Upper lobe of right lung (tissue), 1 donor: Measurements from ENCODE around the gene CD99. TPM values are rescaled to one million over a fixed set of nuclear protein-coding genes. Genes with fewer than 3 reads are reported as not detected.

Experiments used
- ATAC-seq: fragments of 200-7000 bp; cut with Tn5 transposase; one replicate; pipeline ENCODE4 v1.9.1; 2020; ENCODE audit warnings: mild to moderate bottlenecking, moderate library complexity
- DNase-seq: peaks from one replicate; pipeline ENCODE4 v3.0.0-alpha.2; 2020
- H3K27ac ChIP-seq: fragments of 200-600 bp; one replicate; pipeline ENCODE4 v1.8.0; 2022
- H3K27me3 ChIP-seq: fragments of 200-600 bp; one replicate; pipeline ENCODE4 v1.8.0; 2022; ENCODE audit warnings: mild to moderate bottlenecking
- H3K36me3 ChIP-seq: fragments of 200-600 bp; one replicate; pipeline ENCODE4 v1.8.0; 2022
- H3K4me1 ChIP-seq: fragments of 200-600 bp; one replicate; pipeline ENCODE4 v1.8.0; 2022
- H3K4me3 ChIP-seq: fragments of 200-600 bp; one replicate; pipeline ENCODE4 v1.8.0; 2022; ENCODE audit warnings: mild to moderate bottlenecking
- H3K9me3 ChIP-seq: fragments of 200-600 bp; one replicate; pipeline ENCODE4 v1.8.0; 2022
- intact Hi-C: fragments of 100-400 bp; cut with DNase I; formaldehyde crosslinking; loops from one replicate; pipeline ENCODE4 v1.11.0; 2022
- total RNA-seq: library from RNA; stranded (reverse); fragmentation: NEBNext Ultra II Directional; extraction: Animal tissue kit (Norgen Biotek cat#: 25700); gene quantifications from one replicate; pipeline ENCODE4 v1.2.1, GENCODE V29; 2021
- TF ChIP-seq, protein P1 (sequence below): fragments of 200-600 bp; IDR thresholded peaks from one replicate; pipeline ENCODE4 v1.8.0; 2022; ENCODE audit warnings: antibody characterized with exemption
- donor health status: DM: no; HTN: yes; CAD: no; lungs with severe emphysema.

CD99 gene
- total RNA-seq, 1 donor from 2014 or later, result 242 TPM

DNA sequence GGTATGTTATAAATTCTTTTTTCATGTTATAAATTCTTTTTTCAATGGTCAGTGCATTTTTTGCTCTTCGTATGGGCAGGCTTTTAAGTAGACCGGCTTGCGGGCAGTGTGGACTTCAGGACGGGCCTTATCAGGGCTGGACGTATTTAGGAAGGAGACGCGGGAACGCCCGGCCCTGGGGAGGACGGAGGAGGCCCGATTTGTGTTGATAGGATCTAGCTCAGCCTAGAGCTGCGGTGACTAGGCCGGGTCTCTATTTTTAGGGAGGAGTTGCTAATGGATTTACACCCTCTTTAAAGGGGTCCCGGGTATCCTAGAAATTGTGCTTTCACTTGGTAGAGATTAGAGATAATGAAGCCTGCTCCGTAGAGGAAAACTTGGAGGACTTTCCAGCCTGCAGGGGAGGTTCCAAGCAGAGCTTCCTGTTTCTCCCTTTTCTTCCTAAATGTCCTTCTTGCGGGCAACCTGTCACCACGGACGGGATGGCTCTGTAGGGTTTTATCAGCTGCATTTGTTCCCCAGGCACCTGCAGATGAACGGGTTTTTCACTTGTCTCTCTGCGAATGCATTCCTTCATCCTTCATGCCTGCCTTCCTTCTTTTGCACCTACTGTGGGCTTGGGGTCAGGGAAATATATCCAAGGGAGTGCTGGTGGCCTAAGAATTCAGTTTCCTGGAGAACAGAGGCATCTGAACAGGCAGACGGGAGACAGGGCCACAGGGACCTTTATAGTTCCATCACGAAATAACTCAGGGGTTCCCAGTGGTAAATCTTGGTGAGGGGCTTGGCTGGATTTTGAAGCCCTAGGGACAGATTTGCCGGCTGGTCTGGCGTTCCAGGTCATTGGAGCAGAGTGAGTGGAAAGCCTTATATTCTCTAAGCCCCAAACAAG is 1.4 kb downstream of the CD99 start:
- ATAC-seq (peak; percentile 4), DNase-seq (no peak)
- TF ChIP-seq, protein P1, sequence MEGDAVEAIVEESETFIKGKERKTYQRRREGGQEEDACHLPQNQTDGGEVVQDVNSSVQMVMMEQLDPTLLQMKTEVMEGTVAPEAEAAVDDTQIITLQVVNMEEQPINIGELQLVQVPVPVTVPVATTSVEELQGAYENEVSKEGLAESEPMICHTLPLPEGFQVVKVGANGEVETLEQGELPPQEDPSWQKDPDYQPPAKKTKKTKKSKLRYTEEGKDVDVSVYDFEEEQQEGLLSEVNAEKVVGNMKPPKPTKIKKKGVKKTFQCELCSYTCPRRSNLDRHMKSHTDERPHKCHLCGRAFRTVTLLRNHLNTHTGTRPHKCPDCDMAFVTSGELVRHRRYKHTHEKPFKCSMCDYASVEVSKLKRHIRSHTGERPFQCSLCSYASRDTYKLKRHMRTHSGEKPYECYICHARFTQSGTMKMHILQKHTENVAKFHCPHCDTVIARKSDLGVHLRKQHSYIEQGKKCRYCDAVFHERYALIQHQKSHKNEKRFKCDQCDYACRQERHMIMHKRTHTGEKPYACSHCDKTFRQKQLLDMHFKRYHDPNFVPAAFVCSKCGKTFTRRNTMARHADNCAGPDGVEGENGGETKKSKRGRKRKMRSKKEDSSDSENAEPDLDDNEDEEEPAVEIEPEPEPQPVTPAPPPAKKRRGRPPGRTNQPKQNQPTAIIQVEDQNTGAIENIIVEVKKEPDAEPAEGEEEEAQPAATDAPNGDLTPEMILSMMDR, result no peak
- no peaks in the 10 kb centered on the region for H3K9me3 ChIP-seq
- H3K4me1 ChIP-seq, result peaks cover 48% of the 10 kb centered on the region
- no peaks in the 10 kb centered on the region for H3K36me3 ChIP-seq
- intact Hi-C loops, result no loop called here
- peak overlapping the region; percentile 86 for H3K27ac ChIP-seq
- peak overlapping the region; percentile 99 for H3K4me3 ChIP-seq
- no peaks in the 10 kb centered on the region for H3K27me3 ChIP-seq

DNA sequence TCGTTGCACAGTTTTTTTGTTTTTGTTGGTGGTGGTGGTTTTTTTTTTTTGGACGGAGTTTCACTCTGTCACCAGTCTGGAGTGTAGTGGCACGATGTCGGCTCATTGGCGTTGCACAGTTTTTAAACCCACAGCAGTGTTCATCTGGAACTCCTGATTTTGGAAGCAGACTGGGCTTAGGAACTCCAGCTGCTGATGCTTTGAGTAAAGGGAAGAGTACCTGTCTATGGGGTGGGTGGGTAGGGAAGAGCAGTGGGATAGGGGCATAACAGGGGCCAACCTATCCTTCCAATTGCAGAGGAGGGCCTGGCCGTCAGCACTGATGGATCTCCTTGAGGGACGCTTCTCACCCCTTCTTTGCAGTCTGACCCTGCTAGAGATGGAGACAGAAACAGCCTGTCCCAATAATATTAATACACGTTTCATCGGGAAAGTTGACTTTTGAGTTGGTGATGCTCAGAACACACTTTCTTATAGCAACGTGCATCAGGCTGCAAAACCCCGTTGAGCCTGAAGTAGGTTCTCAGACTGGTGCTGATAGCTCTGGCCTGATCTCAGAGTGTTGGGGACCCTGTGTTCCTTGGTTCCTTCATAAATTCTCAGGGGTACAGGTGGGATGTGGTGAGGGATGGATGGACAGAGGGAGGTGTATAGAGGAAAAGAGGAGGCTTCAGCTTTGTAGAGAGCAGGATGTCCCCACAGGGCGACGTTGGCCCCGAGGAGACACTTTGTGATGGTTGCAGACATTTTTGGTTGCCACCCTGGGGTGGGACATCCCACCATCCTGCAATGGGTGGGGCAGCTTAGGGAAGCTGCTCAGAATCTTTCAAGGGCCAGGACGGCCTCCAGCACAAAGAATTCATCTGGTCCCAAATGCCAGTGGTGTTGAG is 2.3 kb downstream of the CD99 start:
- Histone ChIP-seq H3K36me3 (no peaks in the 10 kb centered on the region), H3K4me1 (peaks cover 57% of the 10 kb centered on the region), H3K4me3 (peak overlapping the region; percentile 99), H3K27ac (peak overlapping the region; percentile 86), H3K9me3 (no peaks in the 10 kb centered on the region), H3K27me3 (no peaks in the 10 kb centered on the region)
- ATAC-seq (no peak), DNase-seq (no peak)
- intact Hi-C loops, result no loop called here
- TF ChIP-seq, protein P1, result no peak

DNA sequence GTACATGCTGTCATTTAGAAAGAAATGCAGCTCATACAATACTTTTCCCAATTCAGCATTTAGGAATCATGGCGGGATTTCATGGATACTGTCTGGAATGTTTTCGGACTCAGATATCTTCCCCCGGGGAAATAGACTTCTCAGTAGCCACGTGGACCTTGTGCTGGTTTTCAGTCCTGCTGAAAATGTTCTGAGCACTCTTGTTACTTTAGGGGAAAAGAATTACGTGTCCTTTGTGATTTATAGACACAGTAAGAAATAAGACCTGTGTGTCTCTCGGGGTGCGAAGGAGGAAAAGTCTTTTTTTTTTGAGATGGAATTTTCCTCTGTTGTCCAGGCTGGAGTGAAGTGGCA is 3.8 kb downstream of the CD99 start:
- DNase-seq (no peak), ATAC-seq (no peak)
- no peaks in the 10 kb centered on the region for H3K27me3 ChIP-seq
- peaks cover 71% of the 10 kb centered on the region for H3K4me1 ChIP-seq
- no peaks in the 10 kb centered on the region for H3K36me3 ChIP-seq
- intact Hi-C loops, result no loop called here
- H3K27ac ChIP-seq, result no peak overlapping the region
- H3K4me3 ChIP-seq, result no peak overlapping the region
- no peaks in the 10 kb centered on the region for H3K9me3 ChIP-seq
- TF ChIP-seq, protein P1, result no peak

DNA sequence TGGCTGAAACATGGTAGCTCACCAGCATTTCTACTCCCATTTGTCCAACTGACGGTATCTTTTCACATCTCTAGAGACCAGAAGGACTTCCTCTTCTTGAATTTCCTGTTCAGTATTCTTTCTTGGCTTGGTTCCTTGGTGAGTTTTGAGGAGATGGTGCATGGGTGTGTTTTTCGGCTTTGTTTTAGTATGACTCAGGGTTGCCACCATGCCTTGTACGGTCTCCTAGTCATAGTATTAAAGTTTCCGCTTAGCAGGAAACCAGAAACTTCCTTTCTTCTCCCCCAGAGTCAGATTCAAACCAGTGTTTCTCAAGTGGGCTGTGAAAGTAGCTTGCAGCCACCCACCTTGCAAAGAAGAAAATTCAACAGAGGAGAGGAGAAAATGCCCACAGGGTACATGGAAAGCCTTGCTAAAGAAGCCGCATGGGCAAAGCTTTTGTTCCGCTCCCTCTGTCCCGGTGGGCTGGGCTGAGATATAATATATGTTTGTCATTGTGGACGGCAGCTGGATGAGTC is 5.7 kb downstream of the CD99 start:
- H3K27me3 ChIP-seq, result no peaks in the 10 kb centered on the region
- H3K4me1 ChIP-seq, result peaks cover 74% of the 10 kb centered on the region
- H3K36me3 ChIP-seq, result no peaks in the 10 kb centered on the region
- ATAC-seq (peak; percentile 75), DNase-seq (no peak)
- intact Hi-C loops, result no loop called here
- no peak overlapping the region for H3K4me3 ChIP-seq
- TF ChIP-seq, protein P1, result no peak
- peak overlapping the region; percentile 67 for H3K27ac ChIP-seq
- H3K9me3 ChIP-seq, result no peaks in the 10 kb centered on the region

DNA sequence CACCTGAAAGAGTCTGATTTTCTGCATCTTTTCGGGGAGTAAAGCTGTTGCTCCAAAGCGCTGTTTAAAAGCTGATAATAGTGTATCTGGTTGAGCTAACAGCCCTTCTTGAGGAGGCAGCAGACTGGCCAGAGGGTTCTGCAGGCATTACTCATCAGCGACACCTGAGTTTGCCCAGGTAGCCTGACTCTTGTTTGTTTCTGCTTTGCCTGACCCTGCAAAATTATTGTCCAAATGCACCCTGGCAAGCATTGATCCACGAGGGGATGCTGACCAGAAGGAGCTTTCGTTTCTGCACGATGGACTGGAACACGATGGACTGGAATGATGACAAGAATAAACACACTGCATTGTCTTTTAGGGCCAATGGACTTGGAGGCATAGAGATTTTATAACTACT is 6.2 kb downstream of the CD99 start:
- Histone ChIP-seq H3K27ac (peak overlapping the region; percentile 67), H3K4me1 (peaks cover 79% of the 10 kb centered on the region), H3K36me3 (no peaks in the 10 kb centered on the region), H3K4me3 (no peak overlapping the region), H3K27me3 (no peaks in the 10 kb centered on the region), H3K9me3 (no peaks in the 10 kb centered on the region)
- DNase-seq, result no peak
- intact Hi-C loops, result no loop called here
- no peak for ATAC-seq
- TF ChIP-seq, protein P1, result no peak
